ENCODE data around the gene TMTC1.
A peak's percentile ranks its signal among the peaks of the same experiment; 100 is the strongest.

The TMTC1 gene

GRCh38 chr12:29612912-29613311 lies 170.8 kb downstream of the TMTC1 start:
- no peak for DNase-seq (ENCODE audit: low spot score)

DNA sequence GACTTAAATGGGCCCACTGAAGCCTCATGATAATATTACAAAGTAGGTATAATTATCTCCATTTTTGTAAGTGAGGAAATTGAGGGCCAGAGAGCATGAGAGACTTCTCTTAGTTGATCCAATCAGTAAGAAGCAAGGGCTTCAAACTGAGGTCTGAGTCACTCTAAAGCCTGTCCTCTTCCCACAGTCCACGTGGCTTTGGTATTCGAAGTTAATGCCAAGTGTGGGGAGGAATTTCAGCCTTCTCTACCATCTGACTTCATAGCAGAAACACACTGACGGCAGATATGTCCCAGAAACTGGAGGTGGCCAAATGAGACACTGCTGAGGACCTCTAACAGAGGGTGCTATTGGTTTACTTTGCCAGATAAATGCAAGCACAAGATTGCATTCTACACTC lies 171.8 kb downstream of the TMTC1 start:
- no peak for DNase-seq (ENCODE audit: low spot score)

DNA sequence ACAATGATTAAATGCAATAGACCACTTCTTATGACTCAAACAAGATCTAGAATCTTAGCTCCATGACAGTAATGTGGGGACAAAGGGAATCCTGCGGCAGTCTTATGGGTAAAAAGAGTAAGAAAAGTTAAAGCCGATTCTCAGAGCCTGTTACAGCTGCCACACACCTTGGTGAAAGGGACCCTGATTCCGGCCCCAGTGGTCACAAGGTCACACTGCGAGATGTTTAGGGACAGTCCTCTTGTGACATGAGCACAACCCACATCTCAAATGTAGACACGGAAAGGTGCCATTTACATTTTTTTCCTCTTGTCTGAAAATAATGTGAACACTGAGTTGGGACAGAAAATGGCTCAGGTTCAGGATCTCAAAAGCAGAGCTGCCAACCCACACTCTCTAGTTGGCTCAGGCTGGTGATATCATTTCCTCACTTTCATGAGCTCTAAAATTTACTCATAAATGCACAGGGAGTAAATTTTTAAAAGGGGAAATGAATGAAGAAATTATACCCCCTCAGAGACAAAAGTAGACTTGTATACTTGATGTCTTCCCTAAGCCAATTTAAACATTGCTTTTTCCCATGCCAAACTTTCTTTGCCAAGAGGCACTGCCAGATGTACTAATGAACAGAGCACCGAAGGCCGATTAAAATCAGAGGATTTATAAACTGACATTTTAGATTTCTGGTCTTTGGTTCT lies 173.1 kb downstream of the TMTC1 start:
- DNase-seq (ENCODE audit: low spot score), result no peak

DNA sequence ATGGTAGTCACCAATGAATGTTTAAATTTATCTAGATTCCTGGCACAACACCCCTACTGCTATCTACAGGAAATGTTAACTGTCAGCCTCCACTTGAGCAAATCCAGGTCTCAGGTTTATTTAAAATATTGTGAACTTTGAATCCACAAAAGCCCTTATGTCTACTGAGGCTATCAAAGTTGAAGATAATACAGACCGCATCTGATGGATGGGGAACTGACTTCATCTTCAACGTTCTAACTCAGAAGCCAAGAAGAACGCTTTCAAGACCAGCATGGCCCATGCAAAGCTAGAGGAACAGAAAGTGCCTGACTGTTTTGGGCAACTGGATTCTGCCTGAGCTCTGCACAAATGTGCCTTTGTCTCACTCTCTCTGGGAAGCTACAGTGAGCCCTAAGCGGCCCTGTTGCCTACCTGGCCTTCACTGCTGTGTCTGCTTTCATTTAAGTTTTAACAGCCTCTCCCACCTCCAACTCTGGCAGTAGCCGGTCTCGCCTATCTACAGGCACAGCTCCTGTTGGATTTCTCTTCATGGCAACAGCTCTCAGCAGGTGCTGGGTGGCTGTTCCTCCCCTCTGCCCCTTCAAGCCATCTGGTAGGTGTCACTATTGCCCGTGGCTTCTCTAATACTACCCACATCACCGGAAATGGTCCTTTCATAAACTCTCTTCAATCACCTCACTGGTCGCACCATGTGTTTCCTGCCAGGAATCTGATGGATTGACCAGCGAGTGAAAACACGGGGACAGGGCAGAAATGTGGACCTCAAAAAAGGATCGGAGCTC lies 174.1 kb downstream of the TMTC1 start:
- no peak for DNase-seq (ENCODE audit: low spot score)

GRCh38 chr12:29608581-29608980 lies 175.2 kb downstream of the TMTC1 start:
- DNase-seq (ENCODE audit: low spot score), result no peak

GRCh38 chr12:29599381-29599780 lies 184.4 kb downstream of the TMTC1 start:
- DNase-seq (ENCODE audit: low spot score), result no peak

DNA sequence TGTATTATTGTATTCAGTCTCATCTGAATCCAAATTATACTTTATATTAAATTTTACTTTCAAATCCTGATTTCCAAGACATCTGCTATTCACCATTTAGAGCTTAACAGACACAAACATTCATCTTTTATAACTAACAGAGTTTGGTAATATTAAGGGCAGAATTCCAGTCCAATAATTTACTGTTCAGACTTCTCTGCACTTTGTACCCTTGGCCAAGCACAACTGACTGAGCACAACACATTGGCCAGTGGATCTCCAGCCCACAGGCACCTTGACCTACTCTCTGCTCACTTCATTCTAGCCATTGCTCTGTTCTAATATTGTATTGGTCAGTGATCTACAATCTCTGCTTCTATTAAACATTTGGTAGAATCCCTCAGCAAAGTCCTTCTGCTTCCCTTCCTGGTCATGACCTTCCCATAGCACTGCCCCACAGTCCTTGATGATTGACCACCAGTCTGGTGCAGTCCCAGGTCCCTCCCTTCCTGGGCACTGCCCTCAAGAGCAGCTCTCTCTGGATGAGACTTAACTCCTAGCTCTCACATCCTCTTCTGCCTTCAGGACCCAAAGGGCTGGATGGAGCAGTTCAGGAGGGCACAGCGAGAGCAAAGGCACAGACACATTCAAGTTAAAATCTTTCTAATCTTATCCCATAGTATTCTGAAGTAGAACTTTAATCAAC lies 188.5 kb downstream of the TMTC1 start:
- DNase-seq (ENCODE audit: low spot score), result no peak

DNA sequence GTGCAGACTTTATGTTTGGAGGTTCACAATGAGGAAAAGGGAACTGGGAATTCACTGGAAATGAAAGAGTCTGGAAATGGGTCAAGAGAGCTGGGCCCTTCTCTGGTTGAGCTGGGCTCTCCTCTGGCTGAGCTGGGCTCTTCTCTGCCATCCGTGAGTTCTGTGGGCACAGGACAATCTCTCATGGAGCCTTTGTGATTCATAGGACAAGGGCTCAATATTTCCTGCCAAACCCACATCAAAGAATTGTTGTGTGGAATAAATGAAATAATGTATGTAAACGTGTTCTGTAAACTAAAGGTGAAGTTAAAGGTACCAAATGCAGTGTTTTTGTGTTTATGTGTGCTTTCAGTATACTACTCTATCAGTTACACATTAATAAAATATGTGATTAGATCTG lies 190.7 kb downstream of the TMTC1 start:
- DNase-seq (ENCODE audit: low spot score), result no peak

GRCh38 chr12:29591140-29592020 lies 192.4 kb downstream of the TMTC1 start:
- DNase-seq (ENCODE audit: low spot score), result peak; percentile 55

- no peak for DNase-seq (ENCODE audit: low spot score)
These were observed 193.9 kb downstream of the TMTC1 start for GRCh38 chr12:29589851-29590250.

GRCh38 chr12:29589286-29589820 lies 194.4 kb downstream of the TMTC1 start:
- DNase-seq (ENCODE audit: low spot score), result no peak

DNA sequence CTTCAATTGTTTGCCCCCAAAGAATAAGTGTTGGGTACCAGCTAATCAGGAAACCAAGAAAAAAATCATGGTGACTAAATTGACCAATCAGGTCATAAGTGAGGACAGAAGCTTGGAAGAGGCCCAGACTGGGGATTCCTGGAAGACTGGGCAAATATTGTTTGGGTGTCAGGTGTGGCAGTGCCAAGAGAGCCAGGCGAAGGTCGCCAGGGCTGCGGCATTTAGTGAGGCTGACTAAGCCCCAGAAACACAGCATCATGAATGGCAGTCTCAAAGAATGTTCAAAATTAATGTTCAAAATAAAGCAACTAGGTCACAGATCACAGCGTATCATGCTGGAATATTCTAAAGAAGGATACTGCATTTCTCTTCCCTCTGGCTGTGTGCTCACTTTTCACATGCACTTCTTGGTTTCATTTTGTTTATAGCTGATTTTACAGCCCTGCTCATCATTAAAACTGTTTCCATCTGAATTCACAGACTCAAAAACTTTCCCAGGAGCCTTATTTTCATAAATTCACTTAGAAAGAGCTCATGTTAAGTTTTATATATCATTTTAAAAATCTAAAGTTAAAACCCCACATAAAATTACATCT lies 201.0 kb downstream of the TMTC1 start:
- no peak for DNase-seq (ENCODE audit: low spot score)

DNA sequence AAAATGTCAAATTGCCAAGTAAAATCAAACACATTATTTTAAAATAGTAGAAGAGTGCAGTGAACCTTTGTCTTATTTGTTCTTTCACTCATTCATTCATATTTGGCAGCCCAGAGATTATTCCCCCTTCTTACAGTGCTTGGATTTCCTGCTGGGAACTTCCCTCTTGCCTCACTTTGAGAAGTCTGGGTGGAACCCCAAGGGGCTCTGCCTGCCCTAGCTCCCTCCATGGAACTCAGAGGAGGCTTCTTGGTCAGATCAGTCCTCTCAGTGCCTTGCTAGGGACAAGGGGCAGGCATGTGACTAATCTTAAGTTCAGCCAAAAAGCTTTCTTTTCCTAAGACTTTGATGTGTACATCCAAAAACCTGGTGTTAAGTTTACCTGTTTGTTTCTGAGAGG lies 201.6 kb downstream of the TMTC1 start:
- DNase-seq (ENCODE audit: low spot score), result no peak

DNA sequence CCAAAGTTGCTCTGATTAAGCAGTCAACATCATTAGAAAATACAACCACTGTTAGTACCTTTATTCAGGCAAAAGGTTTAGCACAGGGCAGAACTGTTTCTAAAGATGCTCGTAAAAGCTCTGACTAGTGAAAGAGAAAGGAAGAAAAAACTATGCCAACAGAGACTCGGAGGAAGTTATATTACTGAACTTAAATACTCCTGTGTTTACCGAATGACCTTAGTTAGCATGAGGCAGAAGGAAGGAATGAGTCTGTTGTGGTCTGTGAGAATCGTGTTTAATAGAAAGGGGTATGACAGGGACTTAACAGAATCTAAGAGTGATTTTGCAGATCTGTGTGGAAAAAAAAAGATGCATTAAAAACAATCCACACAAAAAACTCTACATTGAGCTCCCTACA lies 202.1 kb downstream of the TMTC1 start:
- no peak for DNase-seq (ENCODE audit: low spot score)

GRCh38 chr12:29580971-29581370 lies 202.8 kb downstream of the TMTC1 start:
- no peak for DNase-seq (ENCODE audit: low spot score)

GRCh38 chr12:29578731-29579130 lies 205.0 kb downstream of the TMTC1 start:
- DNase-seq (ENCODE audit: low spot score), result no peak

DNA sequence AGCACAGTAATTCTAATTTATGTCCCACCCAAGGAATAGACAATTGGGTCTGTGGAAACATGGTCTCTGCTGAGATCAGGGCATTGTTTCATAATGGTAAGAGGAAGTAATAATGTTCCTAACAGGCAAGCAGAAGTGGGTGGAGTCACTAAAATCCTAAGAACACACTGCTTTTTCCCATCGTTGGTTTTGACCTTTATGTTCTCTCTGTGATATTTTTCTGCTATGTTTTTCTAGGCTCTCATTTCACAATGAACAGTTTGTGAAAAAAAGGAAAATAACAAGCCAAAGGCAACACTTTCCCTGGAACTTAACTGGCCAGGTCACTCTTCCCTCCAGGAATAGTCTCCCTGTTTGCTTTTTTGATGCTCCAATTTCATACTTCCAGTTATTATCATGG lies 205.7 kb downstream of the TMTC1 start:
- DNase-seq (ENCODE audit: low spot score), result no peak

GRCh38 chr12:29574500-29574899 lies 209.2 kb downstream of the TMTC1 start:
- DNase-seq (ENCODE audit: low spot score), result no peak

GRCh38 chr12:29572938-29573337 lies 210.8 kb downstream of the TMTC1 start:
- no peak for DNase-seq (ENCODE audit: low spot score)

DNA sequence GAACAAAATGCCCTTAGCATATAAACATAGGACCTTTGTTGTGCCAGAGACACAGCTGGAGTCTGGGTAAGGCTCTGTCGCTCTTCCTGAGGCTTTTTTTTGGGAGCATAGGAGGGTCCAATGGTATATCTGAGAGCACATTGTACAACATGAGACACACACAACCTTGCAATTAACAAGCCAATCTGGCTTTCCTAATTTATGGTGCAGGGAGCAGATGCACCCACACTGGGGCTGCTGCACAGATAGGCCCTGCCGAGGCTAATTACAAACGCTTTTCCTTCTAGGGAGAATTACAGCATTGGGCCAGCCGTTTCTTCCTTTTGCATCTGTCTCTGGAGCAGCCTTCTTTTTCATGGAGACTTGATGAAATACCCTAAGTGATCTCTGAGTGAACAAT lies 211.3 kb downstream of the TMTC1 start:
- DNase-seq (ENCODE audit: low spot score), result no peak

DNA sequence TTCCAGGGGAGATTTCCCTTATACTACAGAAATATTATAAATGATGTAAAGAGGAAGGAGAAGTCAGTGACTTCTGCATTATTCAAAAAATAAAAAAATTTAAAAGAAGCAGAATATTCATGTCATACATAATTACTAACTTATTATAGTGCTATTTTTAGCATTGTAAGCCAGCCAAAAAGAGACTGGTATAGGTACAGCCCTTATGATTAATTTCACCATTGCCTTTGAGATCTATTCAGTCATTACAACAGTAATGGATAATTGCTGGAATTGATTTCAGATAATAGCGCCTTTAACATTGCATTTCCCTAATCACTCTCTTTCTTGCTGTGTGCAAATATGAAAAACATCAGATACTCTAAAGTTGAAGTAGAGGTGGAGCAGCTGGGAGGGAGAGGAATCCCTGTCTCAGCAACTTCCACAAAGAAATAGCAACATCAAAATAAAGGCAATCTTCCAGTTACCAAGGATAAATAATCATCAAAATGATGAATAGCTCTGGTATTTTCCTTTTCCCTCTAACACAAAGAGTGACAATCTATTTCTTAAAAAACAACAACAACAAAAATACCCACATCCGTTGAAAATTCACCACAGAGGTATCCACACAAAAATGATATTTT lies 214.5 kb downstream of the TMTC1 start:
- no peak for DNase-seq (ENCODE audit: low spot score)
